Measurements from ENCODE around the gene NFIB. TPM values are rescaled to one million over a fixed set of nuclear protein-coding genes. Genes with fewer than 3 reads are reported as not detected.

NFIB gene
- total RNA-seq, 1 experiment from 2014 or later, result 14.3 TPM

DNA sequence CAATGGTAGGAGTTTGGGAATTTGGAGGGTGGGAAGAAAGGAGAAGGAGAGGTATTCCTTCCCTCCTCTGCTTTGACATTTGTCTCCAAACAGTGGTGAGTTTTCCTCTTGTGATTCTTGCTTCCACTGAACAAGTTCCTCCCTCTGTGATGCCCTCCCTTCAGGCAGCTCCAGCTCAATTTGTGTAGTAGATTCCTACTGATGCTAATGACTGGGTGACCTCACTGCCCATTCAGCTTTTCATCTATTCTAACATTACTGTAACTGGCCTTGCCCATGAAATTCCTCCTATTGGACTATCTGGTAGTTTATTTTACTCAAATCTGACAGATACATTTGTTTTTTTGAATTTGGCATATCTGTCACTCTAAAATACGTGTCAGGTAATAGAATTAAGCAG is 121.4 kb downstream of the NFIB start:
- Mint-ChIP-seq H3K36me3 (ENCODE audit: insufficient read depth in 1 of 3, low read depth in 3 of 3) (no peaks in the 10 kb centered on the region), H3K4me1 (peaks cover 13 to 16% of the 10 kb centered on the region in 2 experiments), H3K27ac (no peak overlapping the region; a peak in 1 of 7 replicates), H3K9me3 (no peaks in the 10 kb centered on the region), H3K27me3 (ENCODE audit: low read depth) (no peaks in the 10 kb centered on the region), H3K4me3 (no peak overlapping the region)
- H3K56ac ChIP-seq (ENCODE audit: insufficient read length, low read depth, low read length), result no peak overlapping the region
- H3T11ph ChIP-seq (ENCODE audit: low read length), result no peak overlapping the region
- no peak overlapping the region for H4K91ac ChIP-seq (ENCODE audit: insufficient read length, low read depth, low read length)
- H3K4me1 ChIP-seq (ENCODE audit: insufficient read depth, low read length), result peaks cover 2% of the 10 kb centered on the region; the same call in 1 of the 2 replicates
- H2AFZ ChIP-seq (ENCODE audit: low read length), result no peak overlapping the region
- H3K79me2 ChIP-seq (ENCODE audit: insufficient read depth, low read length), result 0 out of 2 replicates have a peak, but pooled peaks cover 1% of the 10 kb centered on the region
- TF ChIP-seq, protein P1, sequence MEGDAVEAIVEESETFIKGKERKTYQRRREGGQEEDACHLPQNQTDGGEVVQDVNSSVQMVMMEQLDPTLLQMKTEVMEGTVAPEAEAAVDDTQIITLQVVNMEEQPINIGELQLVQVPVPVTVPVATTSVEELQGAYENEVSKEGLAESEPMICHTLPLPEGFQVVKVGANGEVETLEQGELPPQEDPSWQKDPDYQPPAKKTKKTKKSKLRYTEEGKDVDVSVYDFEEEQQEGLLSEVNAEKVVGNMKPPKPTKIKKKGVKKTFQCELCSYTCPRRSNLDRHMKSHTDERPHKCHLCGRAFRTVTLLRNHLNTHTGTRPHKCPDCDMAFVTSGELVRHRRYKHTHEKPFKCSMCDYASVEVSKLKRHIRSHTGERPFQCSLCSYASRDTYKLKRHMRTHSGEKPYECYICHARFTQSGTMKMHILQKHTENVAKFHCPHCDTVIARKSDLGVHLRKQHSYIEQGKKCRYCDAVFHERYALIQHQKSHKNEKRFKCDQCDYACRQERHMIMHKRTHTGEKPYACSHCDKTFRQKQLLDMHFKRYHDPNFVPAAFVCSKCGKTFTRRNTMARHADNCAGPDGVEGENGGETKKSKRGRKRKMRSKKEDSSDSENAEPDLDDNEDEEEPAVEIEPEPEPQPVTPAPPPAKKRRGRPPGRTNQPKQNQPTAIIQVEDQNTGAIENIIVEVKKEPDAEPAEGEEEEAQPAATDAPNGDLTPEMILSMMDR (conservative IDR thresholded peaks at IDR 0.05), result no peak
- no peak overlapping the region for H3K14ac ChIP-seq (ENCODE audit: insufficient read depth, low read length)
- H2BK15ac ChIP-seq (ENCODE audit: low read depth, low read length), result no peak overlapping the region
- H2BK12ac ChIP-seq (ENCODE audit: insufficient read length, low read depth, low read length), result no peak overlapping the region
- H3K79me1 ChIP-seq (ENCODE audit: insufficient read depth, low read depth, low read length, poor library complexity, severe bottlenecking), result no peaks in the 10 kb centered on the region
- no peak overlapping the region for H2AK5ac ChIP-seq (ENCODE audit: insufficient read length, low read length)
- no peaks in the 10 kb centered on the region for H3K9me3 ChIP-seq (ENCODE audit: control insufficient read depth, low read depth, low read length)
- no peak overlapping the region for H3K4ac ChIP-seq (ENCODE audit: low read depth, low read length)
- no peaks in the 10 kb centered on the region for H3K27me3 ChIP-seq (ENCODE audit: insufficient read depth, low read length)
- H2BK5ac ChIP-seq (ENCODE audit: insufficient read length, low read length), result no peak overlapping the region
- H3K18ac ChIP-seq (ENCODE audit: insufficient read length, low read depth, low read length), result no peak overlapping the region
- H2BK120ac ChIP-seq (ENCODE audit: low read depth, low read length, poor library complexity, severe bottlenecking), result no peak overlapping the region
- H4K20me1 ChIP-seq (ENCODE audit: control insufficient read depth, insufficient read depth, insufficient read length), result no peaks in the 10 kb centered on the region
- H3K27ac ChIP-seq (ENCODE audit: insufficient read length, low read depth, low read length), result no peak overlapping the region
- no peak for DNase-seq
- H3K9ac ChIP-seq (ENCODE audit: extremely low read depth, insufficient read length, low read length), result no peak overlapping the region
- H3K4me2 ChIP-seq (ENCODE audit: insufficient read depth, insufficient read length, low read length), result no peak overlapping the region
- H2BK20ac ChIP-seq (ENCODE audit: low read depth, low read length, poor library complexity, severe bottlenecking), result no peak overlapping the region
- H4K5ac ChIP-seq (ENCODE audit: insufficient read length, low read depth, low read length), result no peak overlapping the region
- whole genome bisulfite sequencing (ENCODE audit: extremely low coverage, insufficient read length, low lambda C conversion rate), result no CpG with 5 or more reads among the region's 1 CpG
- no peak overlapping the region for H4K8ac ChIP-seq (replicated peaks; ENCODE audit: insufficient read length, low read depth, low read length)
- no peak overlapping the region for H3K23ac ChIP-seq (ENCODE audit: insufficient read length, low read depth, low read length)
- H3K23me2 ChIP-seq (ENCODE audit: insufficient read length, low read depth, low read length, poor library complexity, severe bottlenecking), result no peaks in the 10 kb centered on the region

Data from H9 (cell line).